Stimulated activated CD8-positive, alpha-beta memory T cell treated with anti-CD3 and anti-CD28 coated beads, Interleukin-7, amount 100 ng/mL, for 4 hours (primary cell): ENCODE data around the gene SAAL1.

Experiments used
- DNase-seq, 2 donors: peaks; one replicate each; pipeline ENCODE4 v3.0.0-alpha.2; 2020; ENCODE audit warnings: low read depth in 2 of 2

The SAAL1 gene

DNA sequence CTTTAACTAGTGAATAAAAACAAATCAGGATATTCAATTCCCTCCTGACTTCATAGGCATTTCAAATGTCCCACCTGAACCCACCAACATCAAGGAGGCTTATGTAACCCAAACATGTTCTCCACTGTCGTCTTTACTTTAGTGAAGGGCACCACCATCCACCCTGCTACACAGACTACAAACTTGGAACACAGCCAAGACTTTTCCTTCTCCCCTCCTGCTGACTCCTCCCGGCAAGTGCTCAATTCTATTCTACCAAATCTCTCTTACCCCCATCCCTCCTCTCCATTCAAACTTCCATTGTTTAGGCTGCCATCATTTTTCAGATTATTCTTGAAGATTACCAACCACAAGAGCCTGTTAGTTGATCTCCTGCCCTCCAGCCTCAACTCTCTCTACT lies 24.3 kb downstream of the SAAL1 start:
- DNase-seq: no peak

DNA sequence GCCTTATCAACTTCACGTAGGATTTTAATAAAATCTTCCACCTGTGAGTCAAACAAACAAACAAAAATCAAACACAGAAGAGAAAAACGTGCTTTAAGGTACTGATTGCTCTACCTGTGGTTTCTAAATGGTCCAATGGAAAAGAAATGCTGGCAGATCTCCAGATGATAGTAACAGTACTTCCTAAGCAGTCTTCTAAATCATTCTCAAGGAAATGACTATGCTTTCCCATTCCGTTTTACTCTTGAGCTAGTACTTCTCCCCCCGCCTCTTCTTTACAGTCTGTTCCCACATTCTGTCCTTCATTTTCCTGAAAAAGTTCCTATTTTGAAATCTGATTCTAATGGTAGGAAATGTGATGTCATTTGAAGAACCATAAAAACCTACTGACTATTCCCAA lies 25.4 kb downstream of the SAAL1 start:
- DNase-seq: no peak

DNA sequence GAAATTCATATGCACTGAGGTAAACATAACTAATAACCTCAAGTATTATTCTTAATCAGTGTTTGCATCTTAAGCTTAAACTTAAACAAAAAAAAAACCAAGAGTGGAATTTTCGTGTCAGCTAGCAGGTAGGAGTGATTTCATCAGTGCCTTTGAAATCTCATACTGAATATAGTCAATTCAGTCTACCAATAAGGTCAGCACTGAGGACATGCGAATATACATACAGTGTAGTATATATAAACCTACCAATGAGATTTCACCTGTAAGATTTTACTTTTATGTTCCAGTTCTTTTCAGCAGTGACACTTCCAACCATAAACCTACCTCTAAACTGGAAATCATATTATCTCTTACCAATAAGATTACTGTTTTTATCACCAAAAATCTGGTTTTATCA lies 27.0 kb downstream of the SAAL1 start:
- no peak for DNase-seq

DNA sequence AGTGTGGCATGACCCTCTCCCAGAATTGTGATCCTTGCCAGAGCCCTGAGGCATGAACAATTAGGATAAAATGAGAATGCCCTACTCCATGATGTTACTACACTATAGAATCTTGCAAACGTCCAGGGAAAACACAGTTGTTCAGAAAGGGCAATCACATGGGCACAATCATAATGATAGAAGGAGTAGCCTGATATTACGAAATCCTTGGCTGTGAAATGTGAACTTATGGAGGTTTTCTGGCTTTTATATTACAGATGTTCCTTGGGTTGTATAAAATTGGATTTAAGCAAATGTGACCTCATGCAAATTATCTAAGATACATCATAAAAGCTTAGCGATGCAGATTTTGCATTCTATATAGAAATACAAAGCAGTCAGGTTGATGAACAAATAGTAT lies 30.4 kb downstream of the SAAL1 start:
- no peak for DNase-seq

DNA sequence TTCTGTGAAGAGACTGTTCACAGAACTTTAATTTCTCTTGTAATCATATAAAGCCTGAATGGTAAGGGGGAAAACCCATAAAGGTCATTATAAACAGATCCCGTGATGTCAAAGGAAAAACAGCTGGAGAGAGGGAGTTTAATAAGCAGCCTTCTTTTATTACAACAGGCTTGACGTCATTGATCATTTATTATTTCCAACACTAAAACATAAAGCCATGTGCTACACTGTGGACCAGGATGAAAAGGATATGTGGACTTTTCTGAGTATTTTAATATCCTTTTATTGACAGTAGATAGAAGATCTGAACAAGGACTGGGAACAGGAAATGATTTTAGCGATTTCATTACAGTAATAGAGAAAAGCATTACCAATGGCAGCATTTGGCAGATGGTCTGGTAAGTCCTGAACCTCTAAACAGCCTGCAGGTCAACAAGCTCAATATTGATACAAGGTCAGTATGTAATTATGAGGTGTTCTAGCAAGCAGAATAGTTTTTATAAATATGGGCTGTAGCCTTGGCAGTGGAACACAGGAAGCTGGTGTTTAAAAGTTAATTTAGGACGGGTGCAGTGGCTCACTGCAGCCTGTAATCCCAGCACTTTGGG lies 34.7 kb downstream of the SAAL1 start:
- DNase-seq: no peak

DNA sequence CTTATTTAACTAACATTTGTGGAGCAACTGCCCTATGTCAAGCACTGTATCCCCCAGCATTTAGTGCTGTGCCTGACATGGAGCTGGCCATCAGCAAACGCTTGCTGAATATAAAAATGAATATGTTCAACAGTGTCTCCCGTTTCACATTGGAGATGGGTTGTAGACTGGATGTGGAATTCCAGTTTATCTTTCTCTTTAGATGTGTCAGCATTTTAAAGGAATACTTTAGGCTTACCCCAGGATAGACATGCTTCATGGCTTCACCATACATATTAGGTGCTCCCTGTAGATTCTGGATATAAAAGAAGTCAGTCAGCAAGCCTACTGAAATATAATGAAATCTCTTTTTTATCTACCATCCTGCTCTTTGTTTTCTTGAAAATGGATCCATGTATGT lies 38.5 kb downstream of the SAAL1 start:
- no peak for DNase-seq

DNA sequence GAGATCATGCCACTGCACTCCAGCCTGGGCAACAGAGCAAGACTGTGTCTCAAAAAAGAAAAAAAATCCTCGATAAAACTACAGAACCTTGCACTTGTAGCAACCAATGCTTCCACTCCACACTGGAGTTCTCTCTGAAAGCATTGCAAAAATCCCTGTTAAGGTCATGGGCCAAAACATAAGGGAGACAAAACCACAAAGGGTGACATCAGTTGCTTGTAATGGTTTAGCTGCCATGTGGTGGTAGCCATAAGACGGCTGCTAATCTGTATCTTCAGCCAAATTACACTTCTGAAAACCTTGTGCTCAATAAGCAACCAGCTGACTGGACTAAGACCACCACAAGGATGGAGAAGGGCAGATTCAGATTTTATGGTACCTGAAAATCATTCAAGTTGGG lies 39.3 kb downstream of the SAAL1 start:
- no peak for DNase-seq

DNA sequence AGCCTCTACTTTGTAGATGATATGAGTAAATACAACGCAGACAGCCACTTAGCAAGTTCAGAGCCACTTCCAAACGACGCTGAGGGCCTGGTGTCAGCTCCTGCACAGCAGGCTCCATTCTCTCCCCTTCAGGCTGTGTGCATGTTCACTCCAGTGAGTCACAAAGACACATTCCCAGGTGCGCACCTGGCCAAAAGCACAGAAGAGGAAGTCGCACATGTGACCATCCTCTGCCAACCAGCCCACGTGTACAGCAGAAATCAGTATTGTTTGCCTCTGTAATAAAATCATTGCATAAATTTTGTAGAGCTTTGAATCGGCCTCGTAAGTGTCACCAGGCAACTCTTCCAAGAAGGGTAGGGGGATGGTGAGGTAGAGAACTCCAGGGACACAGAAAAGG lies 40.3 kb downstream of the SAAL1 start:
- no peak for DNase-seq

DNA sequence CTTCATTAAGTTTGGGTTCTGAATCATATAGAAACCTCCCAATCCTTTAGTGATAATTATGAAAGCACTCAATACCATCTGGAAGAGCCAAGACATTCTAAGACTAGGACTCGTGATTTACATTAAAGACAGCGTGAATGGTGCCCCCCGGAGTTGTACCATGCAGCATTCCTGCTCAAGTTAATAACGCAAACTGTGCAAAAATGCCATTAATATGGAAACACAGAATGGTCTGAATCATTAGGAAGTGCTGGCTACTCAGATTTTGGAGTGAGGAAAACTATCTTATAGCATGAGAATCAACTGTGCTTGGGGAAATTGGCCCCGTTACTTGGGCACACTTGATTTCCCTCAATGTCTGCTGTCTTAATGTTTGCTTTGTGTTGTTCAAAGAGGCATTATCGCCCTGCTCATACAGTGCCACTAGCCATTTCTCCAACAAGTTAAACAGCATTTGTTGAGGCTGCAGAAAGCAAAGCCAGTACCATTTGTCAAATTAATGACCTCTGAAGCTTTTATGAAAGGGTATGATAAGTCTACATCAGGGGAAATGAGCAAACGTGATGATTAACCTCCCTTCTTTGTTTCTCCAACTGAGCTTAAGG lies 41.3 kb downstream of the SAAL1 start:
- no peak for DNase-seq

DNA sequence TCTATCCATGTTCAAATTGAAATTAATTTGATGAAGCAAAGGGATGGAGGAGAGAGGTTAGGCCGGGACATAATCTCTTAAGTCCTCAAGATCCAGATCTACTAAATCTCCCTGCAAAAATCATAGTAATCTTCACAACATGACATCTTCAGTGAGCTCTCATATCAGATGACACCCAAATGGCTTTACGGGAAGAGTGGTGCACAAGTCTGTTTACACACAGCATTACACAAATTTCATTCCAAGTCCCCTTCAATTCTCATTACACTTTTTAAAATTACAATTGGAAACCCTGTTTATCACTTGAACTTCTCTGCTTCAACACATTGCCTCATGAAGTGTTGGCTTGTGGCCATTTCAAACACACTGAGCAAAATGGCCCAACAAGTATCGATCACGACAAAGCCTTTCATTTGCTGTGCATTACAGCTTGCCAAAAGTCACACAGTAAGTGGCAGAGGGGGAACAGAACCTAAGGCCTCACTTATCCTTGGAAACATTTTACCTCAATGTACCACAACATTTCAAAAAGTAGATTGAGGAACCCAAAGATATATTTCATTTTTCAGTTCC lies 41.9 kb downstream of the SAAL1 start:
- DNase-seq: no peak

DNA sequence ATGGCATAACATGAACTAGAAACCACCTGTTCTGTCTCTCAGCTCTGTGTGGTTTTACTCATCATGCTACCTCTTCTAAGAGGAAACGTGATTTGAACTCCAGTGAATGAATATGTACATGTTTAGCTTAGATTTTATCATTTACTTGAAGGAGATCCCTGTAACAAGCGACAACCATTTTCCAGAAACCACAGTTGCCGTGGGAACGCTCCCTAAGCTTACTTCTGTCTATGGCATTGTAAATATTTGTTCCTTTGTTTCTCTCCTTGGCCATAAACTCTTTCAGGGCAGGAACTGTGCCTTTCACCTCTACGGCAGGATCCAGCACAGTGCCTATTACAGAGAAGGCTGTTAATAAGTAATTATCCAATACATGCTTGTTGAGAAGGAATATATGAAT lies 42.8 kb downstream of the SAAL1 start:
- no peak for DNase-seq

DNA sequence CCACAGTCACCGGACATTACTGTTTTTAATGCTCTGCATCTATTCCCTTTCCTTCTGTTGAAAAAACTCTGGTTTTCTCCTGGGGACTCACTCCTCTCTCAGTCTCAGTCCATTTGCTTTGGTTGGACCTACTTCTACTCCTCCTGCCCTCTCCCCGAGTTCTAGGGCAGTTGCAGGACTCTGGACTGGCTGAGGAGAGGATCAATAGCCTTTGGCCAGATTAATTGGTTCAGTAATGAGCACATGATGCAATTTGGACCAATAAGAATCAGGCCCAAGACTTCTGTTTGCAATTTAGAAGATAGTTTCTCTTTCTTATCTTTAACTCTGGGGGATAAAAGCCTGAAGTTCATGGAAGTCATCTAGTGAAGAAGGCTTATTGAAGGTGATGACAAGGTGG lies 44.5 kb downstream of the SAAL1 start:
- no peak for DNase-seq

DNA sequence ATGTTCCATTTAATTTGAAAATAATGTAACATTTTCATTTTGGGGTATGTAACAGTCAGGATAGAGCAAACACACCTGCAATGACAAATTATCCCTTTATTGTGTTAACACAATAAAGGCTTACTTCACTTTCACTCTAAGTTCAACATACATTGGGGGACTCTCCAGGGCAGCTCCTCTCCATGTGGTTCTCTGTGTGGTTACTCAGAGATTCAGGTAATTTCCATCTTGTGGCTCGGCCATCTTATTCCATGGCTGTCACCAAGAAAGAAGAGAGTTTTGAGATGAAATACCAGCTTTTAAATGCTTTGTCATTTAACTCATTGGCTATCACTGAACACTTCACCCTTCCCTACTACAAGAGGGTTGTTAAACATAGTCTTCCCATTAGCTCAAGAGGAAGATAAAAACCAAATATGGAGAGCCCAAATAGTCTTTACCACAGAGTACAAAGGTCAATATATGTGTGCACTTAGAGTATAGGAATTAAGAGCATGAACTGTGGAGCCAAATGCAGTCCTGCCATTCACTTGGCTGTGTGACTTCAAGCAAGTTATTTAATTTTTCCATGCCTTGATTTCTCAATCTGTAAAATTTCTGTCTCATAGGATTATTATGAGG lies 49.2 kb downstream of the SAAL1 start:
- DNase-seq: no peak

DNA sequence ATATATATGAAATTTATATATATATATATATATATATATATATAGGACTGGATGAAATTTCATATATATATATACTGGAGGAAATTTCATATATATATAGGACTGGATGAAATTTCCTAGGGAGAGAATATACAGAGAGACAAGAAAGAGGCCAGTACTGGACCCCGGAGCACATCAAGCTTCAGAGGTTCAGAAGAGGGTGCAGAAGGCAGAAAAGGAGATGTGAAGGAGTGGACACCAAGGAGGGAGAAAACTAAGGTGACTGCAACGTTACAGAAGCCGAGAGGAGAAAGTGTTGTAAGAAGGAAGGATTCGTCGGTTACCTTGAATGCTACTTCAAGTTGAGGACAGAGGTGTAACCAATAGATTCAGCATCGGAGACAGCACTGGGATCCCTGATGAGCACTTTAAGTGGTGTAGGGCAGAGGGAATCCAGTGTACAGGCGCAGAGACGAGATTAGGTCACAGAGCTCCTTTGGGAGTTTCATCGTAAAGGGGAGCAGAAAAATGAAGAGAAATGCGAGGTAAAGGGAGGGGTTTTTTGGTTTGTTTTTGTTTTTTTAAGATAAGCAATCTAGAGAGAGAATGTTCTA lies 51.3 kb downstream of the SAAL1 start:
- DNase-seq: no peak

DNA sequence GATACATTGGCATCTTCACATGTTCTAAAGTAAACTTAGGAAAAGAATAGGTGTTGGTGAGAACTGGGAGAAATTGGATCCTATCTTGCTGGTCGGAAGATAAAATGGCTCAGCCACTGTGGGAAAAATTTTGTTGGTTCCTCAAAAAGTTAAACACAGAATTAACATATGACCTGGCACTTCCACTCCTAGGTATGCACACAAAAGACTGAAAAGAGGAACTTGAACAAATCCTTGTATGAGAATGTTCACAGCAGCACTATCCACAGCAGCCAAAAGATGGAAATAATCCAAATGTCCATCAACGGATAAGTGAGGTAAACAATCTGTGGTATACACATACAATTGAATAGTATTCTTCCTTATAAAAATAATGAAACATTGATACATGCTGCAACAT lies 55.0 kb downstream of the SAAL1 start:
- no peak for DNase-seq

DNA sequence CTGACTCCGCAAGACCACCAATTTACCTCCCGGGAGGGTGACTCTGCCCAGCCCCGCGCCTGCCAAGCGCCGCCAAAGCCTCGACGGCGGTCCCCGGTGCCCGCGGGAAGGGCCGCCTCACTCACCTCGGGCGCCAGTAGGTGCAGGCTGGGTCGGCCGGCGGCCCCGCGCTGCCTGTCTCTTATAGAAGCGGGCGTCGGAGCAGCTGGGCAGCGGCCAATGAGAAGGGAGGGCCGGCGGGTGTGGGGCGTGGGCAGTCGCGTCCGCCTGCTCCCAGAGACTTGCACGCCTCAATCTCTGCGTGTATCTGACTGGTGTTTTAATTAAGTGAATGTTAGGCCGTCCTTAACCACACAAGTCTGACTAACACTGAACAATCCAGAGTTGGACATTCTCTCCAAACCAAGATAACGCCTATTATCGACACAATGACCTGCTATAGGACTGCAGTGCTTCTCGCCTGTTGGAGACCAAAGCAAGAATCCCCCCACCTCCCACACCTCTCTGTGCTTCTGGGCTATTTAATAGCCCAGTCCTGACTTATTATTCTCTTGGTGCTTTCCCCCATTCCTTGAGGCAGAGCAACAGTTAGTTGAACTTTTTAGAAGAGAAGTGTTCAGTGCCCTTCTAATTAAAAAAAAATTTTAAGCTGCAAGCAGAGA lies 59.6 kb downstream of the SAAL1 start, which contains the start of gene TPH1:
TSS of gene TPH1 (minus strand) at position 154 of the 662 bp plus-strand sequence. CDS start 5,507 bp downstream, outside the sequence.
- DNase-seq: no peak

DNA sequence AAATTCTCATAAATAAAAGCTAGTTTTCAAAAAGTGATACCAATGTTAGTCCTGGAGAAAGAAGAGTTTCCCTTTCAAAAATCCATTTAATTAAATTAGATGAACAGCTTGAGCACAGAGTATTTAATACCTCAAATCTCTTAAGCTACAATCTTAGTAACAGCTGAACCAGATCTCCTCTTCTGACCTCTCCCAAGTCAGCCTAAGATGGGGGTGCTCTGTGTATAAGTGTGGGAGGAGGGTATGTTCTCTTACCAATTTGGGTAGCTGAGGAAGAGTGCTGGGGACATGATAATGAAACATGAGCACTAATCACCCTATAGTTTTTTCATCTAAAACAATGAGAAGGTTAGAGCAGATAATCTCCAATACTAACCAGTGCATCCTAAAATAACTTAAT lies 69.4 kb downstream of the SAAL1 start:
- no peak for DNase-seq
